GM12801 (cell line): Measurements from ENCODE around the gene BRD3OS.

Source experiments
- TF ChIP-seq, protein P1 (sequence below): IDR thresholded peaks from one replicate; pipeline ENCODE4 v1.5.1; 2011; ENCODE audit warnings: control low read depth; ENCODE audit not compliant: insufficient read length; ENCODE audit errors: extremely low read depth

BRD3OS gene

GRCh38 chr9:133996531-133997520, 28.5 kb upstream of the BRD3OS start:
- TF ChIP-seq, protein P1, sequence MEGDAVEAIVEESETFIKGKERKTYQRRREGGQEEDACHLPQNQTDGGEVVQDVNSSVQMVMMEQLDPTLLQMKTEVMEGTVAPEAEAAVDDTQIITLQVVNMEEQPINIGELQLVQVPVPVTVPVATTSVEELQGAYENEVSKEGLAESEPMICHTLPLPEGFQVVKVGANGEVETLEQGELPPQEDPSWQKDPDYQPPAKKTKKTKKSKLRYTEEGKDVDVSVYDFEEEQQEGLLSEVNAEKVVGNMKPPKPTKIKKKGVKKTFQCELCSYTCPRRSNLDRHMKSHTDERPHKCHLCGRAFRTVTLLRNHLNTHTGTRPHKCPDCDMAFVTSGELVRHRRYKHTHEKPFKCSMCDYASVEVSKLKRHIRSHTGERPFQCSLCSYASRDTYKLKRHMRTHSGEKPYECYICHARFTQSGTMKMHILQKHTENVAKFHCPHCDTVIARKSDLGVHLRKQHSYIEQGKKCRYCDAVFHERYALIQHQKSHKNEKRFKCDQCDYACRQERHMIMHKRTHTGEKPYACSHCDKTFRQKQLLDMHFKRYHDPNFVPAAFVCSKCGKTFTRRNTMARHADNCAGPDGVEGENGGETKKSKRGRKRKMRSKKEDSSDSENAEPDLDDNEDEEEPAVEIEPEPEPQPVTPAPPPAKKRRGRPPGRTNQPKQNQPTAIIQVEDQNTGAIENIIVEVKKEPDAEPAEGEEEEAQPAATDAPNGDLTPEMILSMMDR, result no peak

GRCh38 chr9:133997584-133997983, 27.7 kb upstream of the BRD3OS start:
- TF ChIP-seq, protein P1, result no peak

DNA sequence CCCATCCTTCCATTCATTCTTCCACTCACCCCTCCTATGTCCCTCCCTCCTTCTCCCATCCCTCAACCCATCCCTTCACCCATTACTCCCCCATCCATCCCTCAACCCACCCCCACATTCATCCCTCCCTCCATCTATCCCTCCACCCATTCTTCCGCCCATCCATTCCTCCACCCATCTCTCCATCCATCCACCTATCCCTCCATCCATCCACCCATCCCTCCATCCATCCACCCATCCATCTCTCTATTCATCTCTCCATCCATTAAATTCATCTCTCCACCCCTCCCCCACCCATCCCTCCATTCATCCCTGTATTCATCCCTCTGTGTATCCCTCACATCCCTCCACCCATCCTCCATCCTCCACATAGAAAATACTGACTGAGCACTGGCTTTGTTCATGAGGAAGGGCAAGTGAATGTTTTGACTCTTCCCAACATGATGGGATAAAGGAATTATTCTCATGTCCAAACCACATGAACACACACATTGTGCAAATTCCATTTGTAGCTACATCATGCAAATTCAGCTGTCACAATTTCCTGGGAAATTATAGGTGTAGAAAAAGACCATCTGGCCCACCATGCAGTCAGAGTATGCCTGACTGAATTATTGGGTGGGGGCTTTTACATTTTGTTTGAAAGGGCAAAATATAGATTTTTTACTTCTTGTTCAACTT, 26.2 kb upstream of the BRD3OS start:
- TF ChIP-seq, protein P1, result no peak

- TF ChIP-seq, protein P1, result no peak
Observed at GRCh38 chr9:133999851-134000265, 25.4 kb upstream of the BRD3OS start.

DNA sequence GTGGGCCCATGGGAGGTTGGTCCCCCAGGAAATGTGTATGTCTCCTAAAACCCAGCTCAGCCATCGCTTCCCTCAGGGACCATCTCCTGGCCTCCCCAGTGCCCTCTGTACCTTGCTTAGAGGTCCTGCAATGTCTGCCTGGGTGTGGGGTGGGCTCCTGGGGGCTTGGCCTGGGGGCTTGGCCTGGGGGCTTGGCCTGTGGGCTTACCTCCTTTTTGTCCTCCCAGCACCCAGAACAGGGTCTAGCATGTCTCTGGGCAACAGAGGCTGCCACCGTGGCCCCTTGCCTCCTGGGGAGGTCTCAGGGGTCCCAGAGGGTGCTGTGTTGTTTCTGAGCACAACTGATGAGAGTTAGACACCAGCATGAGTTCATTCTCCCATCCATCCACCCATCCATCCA, 22.5 kb upstream of the BRD3OS start:
- TF ChIP-seq, protein P1, result no peak

DNA sequence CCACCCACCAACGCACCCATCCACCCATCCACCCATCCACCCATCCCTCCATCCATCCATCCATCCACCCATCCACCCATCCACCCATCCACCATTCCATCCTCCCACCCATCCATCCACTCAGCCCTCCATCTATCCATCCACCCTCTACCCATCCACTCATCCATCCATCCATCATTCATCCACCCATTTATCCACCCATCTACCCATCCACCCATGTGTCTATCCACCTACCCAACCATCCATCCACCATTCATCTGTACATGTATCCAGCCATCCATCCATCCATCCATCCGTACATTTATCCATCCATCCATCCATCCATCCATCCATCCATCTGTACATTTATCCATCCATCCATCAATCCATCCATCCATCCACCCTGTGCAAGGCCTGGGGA, 22.0 kb upstream of the BRD3OS start:
- TF ChIP-seq, protein P1, result no peak

GRCh38 chr9:134004131-134004873, 21.0 kb upstream of the BRD3OS start:
- TF ChIP-seq, protein P1, result no peak
